ENCODE results near the gene RAB44. TPM values are rescaled to one million over a fixed set of nuclear protein-coding genes. Genes with fewer than 3 reads are reported as not detected.
A peak's percentile ranks its signal among the peaks of the same experiment; 100 is the strongest.

Gene RAB44
- total and polyA plus RNA-seq, 9 of the 15 experiments (the other 6 are each of a cell fraction or from before 2014, with no cell fraction given), result not detected

DNA sequence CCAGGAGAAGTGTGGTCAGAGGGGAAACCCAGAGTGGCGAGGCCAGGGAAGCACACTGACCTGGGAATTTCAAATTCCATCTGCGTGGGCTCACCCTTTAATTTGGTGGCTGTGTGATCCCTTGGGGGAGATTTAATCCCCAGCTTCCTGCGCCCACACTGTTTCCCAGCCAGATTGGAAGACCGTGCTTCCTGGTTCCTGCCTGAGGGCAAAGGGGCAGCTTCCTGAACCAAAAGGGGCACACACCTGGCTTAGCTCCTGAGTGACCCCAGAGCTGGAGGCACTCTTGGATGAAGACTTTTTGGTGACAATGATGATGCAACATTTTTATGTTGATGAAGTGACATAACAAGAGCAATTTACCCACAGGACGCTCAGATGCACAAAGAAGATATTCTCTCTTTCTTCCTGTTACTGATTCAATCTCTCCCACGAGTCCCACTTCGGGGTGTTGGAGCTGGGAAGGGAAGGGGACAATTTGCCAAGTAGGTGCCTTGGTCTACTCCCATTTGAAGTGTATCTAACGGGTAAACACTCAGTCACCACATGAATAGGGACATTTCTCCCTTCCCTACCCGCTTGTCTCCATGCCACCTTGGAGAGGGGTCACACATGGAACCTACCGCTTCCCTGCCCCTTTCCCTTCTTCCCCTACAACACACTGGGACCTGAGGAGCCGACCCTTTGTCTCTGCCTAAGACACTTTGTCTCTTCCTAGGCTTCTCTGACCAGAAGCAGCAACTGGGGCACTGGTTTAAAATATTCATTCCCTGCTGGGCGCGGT, 47.7 kb upstream of the RAB44 start (continued):
- TF ChIP-seq, protein P1, sequence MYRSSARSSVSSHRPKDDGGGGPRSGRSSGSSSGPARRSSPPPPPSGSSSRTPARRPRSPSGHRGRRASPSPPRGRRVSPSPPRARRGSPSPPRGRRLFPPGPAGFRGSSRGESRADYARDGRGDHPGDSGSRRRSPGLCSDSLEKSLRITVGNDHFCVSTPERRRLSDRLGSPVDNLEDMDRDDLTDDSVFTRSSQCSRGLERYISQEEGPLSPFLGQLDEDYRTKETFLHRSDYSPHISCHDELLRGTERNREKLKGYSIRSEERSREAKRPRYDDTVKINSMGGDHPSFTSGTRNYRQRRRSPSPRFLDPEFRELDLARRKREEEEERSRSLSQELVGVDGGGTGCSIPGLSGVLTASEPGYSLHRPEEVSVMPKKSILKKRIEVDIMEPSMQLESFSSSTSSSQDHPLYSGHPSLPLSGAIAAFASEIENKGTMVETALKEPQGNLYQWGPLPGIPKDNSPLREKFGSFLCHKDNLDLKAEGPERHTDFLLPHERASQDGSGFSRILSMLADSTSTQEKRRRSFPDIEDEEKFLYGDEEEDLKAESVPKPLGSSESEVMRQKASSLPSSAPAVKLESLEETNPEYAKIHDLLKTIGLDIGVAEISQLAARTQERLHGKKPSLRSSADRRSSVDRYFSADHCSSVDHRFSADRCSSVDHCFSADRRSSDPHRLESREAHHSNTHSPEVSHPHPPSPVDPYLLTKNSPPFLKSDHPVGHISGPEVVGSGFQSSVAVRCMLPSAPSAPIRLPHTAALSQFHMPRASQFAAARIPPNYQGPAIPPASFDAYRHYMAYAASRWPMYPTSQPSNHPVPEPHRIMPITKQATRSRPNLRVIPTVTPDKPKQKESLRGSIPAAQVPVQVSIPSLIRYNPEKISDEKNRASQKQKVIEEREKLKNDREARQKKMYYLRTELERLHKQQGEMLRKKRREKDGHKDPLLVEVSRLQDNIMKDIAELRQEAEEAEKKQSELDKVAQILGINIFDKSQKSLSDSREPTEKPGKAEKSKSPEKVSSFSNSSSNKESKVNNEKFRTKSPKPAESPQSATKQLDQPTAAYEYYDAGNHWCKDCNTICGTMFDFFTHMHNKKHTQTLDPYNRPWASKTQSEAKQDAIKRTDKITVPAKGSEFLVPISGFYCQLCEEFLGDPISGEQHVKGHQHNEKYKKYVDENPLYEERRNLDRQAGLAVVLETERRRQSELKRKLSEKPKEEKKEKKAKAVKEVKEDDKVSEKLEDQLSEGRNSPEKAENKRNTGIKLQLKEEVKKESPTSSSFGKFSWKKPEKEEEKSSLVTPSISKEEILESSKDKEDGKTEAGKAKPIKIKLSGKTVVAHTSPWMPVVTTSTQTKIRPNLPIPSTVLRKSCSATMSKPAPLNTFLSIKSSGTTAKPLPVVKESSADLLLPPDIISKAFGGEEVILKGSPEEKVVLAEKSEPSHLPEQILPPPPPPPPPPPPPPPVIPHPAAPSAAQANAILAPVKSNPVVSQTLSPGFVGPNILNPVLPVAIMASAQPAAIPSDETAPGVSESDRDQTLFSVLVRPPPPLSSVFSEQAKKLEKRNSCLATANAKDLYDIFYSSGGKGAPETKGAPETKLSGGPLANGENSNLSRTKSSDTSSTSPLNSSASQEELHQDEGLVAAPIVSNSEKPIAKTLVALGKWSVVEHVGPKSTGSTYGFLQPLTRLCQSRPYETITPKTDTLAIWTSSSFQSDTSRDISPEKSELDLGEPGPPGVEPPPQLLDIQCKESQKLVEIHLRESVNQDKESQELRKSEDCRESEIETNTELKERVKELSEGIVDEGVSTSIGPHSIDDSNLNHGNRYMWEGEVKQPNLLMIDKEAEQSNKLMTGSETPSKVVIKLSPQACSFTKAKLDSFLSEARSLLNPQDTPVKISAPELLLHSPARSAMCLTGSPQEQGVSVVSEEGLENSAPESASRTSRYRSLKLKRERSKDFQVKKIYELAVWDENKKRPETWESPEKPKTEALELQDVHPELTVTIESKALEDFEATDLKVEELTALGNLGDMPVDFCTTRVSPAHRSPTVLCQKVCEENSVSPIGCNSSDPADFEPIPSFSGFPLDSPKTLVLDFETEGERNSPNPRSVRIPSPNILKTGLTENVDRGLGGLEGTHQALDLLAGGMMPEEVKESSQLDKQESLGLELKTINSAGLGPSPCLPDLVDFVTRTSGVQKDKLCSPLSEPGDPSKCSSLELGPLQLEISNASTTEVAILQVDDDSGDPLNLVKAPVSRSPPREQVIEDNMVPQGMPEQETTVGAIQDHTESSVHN (IDR thresholded peaks at IDR 0.05; ENCODE audit: borderline replicate concordance in 1 of 2, low read depth in 1 of 2), result 0 out of 4 replicates have a peak, but pooled peaks of 1 of the 2 experiments have one; percentile 55
- TF ChIP-seq CEBPG (CRISPR knock-in tag; IDR thresholded peaks at IDR 0.05) (peak; percentile 97), CEBPG (tag; conservative IDR thresholded peaks at IDR 0.05 in 1 of 2, IDR thresholded peaks at IDR 0.05 in 1 of 2) (peak; percentile 99), ZSCAN32 (CRISPR knock-in tag; IDR thresholded peaks at IDR 0.05) (peak; percentile 94), MAFG (tag; conservative IDR thresholded peaks at IDR 0.05) (peak; percentile 53; the same call in 1 of the 2 replicates), JUNB (CRISPR knock-in tag; conservative IDR thresholded peaks at IDR 0.05) (0 out of 2 replicates have a peak, but pooled peaks have one; percentile 45), ZNF274 (IDR thresholded peaks at IDR 0.05; ENCODE audit: borderline replicate concordance, low read depth, low read length) (no peak), TEAD1 (CRISPR knock-in tag; IDR thresholded peaks at IDR 0.05) (peak in 1 of 2 experiments; percentile 44; a peak in 1 of 4 replicates), C11orf30 (IDR thresholded peaks at IDR 0.05; ENCODE audit: low read depth) (peak; percentile 47; the same call in 1 of the 2 replicates), LCOR (CRISPR knock-in tag; IDR thresholded peaks at IDR 0.05) (0 out of 2 replicates have a peak, but pooled peaks have one; percentile 39), RCOR1 (IDR thresholded peaks at IDR 0.05; ENCODE audit: borderline replicate concordance in 1 of 2, low read depth in 2 of 2, low read length in 2 of 2) (peak in 1 of 2 experiments; percentile 5; a peak in 1 of 4 replicates), CBX8 (IDR thresholded peaks at IDR 0.05; ENCODE audit: borderline replicate concordance, extremely low read depth, low read depth, low read length, poor library complexity, severe bottlenecking) (no peak), YY1 (IDR thresholded peaks at IDR 0.05; ENCODE audit: borderline replicate concordance in 1 of 3, control insufficient read depth in 1 of 3, extremely low read depth in 1 of 3, insufficient read depth in 3 of 3, insufficient read length in 1 of 3, insufficient replicate concordance in 2 of 3, low read depth in 1 of 3, low read length in 2 of 3) (no peak), ETV5 (CRISPR knock-in tag; IDR thresholded peaks at IDR 0.05; ENCODE audit: low read depth) (0 out of 2 replicates have a peak, but pooled peaks have one; percentile 15)
- TF ChIP-seq, protein P2, sequence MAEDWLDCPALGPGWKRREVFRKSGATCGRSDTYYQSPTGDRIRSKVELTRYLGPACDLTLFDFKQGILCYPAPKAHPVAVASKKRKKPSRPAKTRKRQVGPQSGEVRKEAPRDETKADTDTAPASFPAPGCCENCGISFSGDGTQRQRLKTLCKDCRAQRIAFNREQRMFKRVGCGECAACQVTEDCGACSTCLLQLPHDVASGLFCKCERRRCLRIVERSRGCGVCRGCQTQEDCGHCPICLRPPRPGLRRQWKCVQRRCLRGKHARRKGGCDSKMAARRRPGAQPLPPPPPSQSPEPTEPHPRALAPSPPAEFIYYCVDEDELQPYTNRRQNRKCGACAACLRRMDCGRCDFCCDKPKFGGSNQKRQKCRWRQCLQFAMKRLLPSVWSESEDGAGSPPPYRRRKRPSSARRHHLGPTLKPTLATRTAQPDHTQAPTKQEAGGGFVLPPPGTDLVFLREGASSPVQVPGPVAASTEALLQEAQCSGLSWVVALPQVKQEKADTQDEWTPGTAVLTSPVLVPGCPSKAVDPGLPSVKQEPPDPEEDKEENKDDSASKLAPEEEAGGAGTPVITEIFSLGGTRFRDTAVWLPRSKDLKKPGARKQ (CRISPR knock-in tag; IDR thresholded peaks at IDR 0.05), result no peak

Data from K562 (cell line).